Panc1 (cell line): ENCODE measurements around the gene INPP5D.

Experiments used
- POLR2AphosphoS5 ChIP-seq: IDR thresholded peaks from 2 replicates; pipeline ENCODE4 v1.6.1; 2012; ENCODE audit warnings: mild to moderate bottlenecking, low read depth, low read length, moderate library complexity
- SIN3A ChIP-seq: IDR thresholded peaks from 2 replicates; pipeline ENCODE4 v1.6.1; 2012; ENCODE audit warnings: low read depth, mild to moderate bottlenecking, low read length, moderate library complexity, borderline replicate concordance; ENCODE audit not compliant: insufficient read depth
- TCF7L2 ChIP-seq: IDR thresholded peaks from 2 replicates; pipeline ENCODE4 v1.6.1; 2011; ENCODE audit warnings: mild to moderate bottlenecking, low read depth, low read length, inconsistent platforms
- TF ChIP-seq, protein P1 (sequence below): fragments of 450-650 bp; IDR thresholded peaks from 2 replicates; pipeline ENCODE4 v1.5.1; 2017; ENCODE audit warnings: mild to moderate bottlenecking
- TF ChIP-seq, protein P2 (sequence below), 2 experiments: IDR thresholded peaks; 2 replicates each; pipeline ENCODE4 v1.6.1; 2011 to 2012; ENCODE audit warnings: low read depth in 2 of 2, control low read depth in 1 of 2, low read length in 1 of 2, mild to moderate bottlenecking in 1 of 2, moderate library complexity in 1 of 2; ENCODE audit not compliant: insufficient read depth in 1 of 2

DNA sequence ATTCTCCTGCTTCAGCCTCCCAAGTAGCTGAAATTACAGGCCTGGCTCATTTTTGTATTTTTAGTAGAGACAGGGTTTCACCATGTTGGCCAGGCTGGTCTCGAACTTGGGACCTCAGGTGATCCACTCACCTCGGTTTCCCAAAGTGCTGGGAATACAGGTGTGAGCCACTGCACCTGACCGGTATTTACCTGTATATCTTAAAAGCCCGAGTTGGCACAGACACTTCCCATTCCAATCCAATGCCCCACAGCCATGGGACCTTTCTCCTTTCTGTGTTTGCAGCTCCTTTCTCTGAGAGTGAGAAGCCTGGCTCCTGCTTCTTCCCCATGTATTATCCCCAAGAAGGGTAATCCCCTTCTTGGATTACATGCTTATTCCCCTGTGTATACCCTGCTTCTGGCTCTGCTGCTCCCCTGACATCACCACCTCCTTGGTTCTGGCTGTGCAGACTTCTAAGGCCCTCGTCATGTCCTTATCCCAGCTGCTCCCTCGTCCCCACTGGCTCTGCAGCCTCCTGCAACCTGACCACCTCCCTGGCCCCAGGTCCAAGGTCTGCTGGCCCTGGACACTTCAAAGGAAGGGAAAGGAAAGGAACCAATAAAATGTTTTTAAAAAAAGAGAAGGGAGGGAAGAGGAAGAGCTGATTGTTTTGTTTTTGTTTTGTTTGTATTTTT lies 52.8 kb downstream of the INPP5D start:
- TF ChIP-seq, protein P1, sequence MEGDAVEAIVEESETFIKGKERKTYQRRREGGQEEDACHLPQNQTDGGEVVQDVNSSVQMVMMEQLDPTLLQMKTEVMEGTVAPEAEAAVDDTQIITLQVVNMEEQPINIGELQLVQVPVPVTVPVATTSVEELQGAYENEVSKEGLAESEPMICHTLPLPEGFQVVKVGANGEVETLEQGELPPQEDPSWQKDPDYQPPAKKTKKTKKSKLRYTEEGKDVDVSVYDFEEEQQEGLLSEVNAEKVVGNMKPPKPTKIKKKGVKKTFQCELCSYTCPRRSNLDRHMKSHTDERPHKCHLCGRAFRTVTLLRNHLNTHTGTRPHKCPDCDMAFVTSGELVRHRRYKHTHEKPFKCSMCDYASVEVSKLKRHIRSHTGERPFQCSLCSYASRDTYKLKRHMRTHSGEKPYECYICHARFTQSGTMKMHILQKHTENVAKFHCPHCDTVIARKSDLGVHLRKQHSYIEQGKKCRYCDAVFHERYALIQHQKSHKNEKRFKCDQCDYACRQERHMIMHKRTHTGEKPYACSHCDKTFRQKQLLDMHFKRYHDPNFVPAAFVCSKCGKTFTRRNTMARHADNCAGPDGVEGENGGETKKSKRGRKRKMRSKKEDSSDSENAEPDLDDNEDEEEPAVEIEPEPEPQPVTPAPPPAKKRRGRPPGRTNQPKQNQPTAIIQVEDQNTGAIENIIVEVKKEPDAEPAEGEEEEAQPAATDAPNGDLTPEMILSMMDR: no peak
- TF ChIP-seq, protein P2, sequence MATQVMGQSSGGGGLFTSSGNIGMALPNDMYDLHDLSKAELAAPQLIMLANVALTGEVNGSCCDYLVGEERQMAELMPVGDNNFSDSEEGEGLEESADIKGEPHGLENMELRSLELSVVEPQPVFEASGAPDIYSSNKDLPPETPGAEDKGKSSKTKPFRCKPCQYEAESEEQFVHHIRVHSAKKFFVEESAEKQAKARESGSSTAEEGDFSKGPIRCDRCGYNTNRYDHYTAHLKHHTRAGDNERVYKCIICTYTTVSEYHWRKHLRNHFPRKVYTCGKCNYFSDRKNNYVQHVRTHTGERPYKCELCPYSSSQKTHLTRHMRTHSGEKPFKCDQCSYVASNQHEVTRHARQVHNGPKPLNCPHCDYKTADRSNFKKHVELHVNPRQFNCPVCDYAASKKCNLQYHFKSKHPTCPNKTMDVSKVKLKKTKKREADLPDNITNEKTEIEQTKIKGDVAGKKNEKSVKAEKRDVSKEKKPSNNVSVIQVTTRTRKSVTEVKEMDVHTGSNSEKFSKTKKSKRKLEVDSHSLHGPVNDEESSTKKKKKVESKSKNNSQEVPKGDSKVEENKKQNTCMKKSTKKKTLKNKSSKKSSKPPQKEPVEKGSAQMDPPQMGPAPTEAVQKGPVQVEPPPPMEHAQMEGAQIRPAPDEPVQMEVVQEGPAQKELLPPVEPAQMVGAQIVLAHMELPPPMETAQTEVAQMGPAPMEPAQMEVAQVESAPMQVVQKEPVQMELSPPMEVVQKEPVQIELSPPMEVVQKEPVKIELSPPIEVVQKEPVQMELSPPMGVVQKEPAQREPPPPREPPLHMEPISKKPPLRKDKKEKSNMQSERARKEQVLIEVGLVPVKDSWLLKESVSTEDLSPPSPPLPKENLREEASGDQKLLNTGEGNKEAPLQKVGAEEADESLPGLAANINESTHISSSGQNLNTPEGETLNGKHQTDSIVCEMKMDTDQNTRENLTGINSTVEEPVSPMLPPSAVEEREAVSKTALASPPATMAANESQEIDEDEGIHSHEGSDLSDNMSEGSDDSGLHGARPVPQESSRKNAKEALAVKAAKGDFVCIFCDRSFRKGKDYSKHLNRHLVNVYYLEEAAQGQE (IDR thresholded peaks at IDR 0.05; ENCODE audit: insufficient read depth in 1 of 2, low read depth in 2 of 2, low read length in 1 of 2): no peak
- no peak for TF ChIP-seq POLR2AphosphoS5
- TF ChIP-seq SIN3A: no peak
- no peak for TF ChIP-seq TCF7L2
